ENCODE measurements around the gene RAPGEFL1.

DNA sequence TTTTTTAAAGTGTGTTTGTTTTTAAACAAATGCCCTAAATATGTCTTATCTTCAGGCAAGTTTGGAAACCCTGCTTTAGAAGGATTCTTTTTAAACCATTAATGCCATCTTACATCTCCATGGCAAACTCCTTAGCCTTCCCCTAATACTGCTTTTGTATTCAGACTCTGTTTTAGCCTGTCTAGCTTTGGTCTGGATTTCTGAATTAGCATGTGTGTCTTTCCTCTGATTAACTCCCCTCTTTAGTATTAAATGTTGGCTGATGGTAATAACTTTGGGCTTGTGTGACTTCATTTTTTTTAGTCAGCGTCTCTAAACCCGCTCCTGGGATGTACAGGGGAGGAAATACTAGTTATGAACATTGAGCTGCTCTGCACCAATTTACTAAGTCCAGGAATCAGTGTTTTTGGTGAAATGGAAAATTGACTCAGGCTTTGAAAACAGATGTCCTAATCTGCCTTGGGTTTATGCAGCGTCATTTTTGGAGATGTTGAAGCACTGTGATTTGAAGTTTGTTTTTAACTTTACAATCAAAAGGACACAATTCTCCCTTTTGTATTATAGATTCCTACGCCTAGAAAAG is 64.1 kb downstream of the RAPGEFL1 start:
- no peak for TF ChIP-seq YY1 (IDR thresholded peaks at IDR 0.05; ENCODE audit: insufficient read depth, insufficient read length)
- TF ChIP-seq ZNF274 (IDR thresholded peaks at IDR 0.05; ENCODE audit: low read depth, low read length) = no peak
- TF ChIP-seq SUZ12 (IDR thresholded peaks at IDR 0.05; ENCODE audit: extremely low read depth, insufficient read depth, insufficient read length) = no peak
